T47D (cell line): ENCODE measurements around the gene PAGR1.
A peak's percentile ranks its signal among the peaks of the same experiment; 100 is the strongest.
"Not testable (repeated sequence)": the region's sequence is repeated elsewhere in the genome, so short reads cannot be mapped to it uniquely, and the experiment has no call there.

Experiments
- DNase-seq, 2 experiments: peaks; one replicate each; pipeline versions ENCODE4 v3.0.0 to v3.0.0-alpha.2; 2011 to 2012; ENCODE audit warnings: low read depth in 1 of 2, low spot score in 1 of 2
- JUND ChIP-seq: IDR thresholded peaks from 2 replicates; pipeline ENCODE4 v1.6.1; 2012; ENCODE audit warnings: low read depth
- in situ Hi-C: cut with HindIII; loops from 2 replicates; pipeline ENCODE4 v1.10.0; 2016; ENCODE audit warnings: low sequenced_read_pairs, low pct_unique_long_range_greater_than_20kb

The PAGR1 gene

GRCh38 chr16:29784157-29784556 lies 31.8 kb upstream of the PAGR1 start:
- TF ChIP-seq JUND = no peak
- in situ Hi-C loops = no loop called here
- DNase-seq = no peak

GRCh38 chr16:29784901-29785500 lies 31.0 kb upstream of the PAGR1 start:
- TF ChIP-seq JUND = no peak
- DNase-seq = no peak
- in situ Hi-C loops = no loop called here

GRCh38 chr16:29787155-29787554 lies 28.8 kb upstream of the PAGR1 start:
- in situ Hi-C loops, DNase-seq: not testable (repeated sequence)

GRCh38 chr16:29789775-29790182 lies 26.2 kb upstream of the PAGR1 start:
- no peak for TF ChIP-seq JUND
- in situ Hi-C loops = no loop called here
- DNase-seq = peak in 1 of 2 experiments; percentile 46

- DNase-seq = peak; percentile 98 to 99
- TF ChIP-seq JUND = no peak
- in situ Hi-C loops = no loop called here
Observed at GRCh38 chr16:29790183-29790948, 25.6 kb upstream of the PAGR1 start, which contains the start of gene KIF22. TSS of gene KIF22 (plus strand) at chr16:29790751. CDS start at chr16:29790760, 9 bp downstream.

GRCh38 chr16:29790949-29791844 lies 24.8 kb upstream of the PAGR1 start:
- TF ChIP-seq JUND = no peak
- in situ Hi-C loops = no loop called here
- peak in 1 of 2 experiments; percentile 14 for DNase-seq

- TF ChIP-seq JUND = no peak
- no peak for DNase-seq
- in situ Hi-C loops = no loop called here
Observed at GRCh38 chr16:29791845-29792807, 23.8 kb upstream of the PAGR1 start.

GRCh38 chr16:29793153-29793552 lies 22.8 kb upstream of the PAGR1 start:
- in situ Hi-C loops, DNase-seq: not testable (repeated sequence)

GRCh38 chr16:29794231-29794710 lies 21.7 kb upstream of the PAGR1 start:
- in situ Hi-C loops = no loop called here
- no peak for DNase-seq
- no peak for TF ChIP-seq JUND

- in situ Hi-C loops = no loop called here
- TF ChIP-seq JUND = no peak
Observed at GRCh38 chr16:29802416-29802935, 13.5 kb upstream of the PAGR1 start.

GRCh38 chr16:29804020-29804419 lies 11.9 kb upstream of the PAGR1 start:
- DNase-seq = no peak
- TF ChIP-seq JUND = no peak

More at GRCh38 chr16:29802416-29802935, 13.5 kb upstream of the PAGR1 start:
- no peak for DNase-seq

More at GRCh38 chr16:29804020-29804419, 11.9 kb upstream of the PAGR1 start:
- in situ Hi-C loops = no loop called here
